ENCODE measurements around the gene PROKR1.
"Not testable (repeated sequence)": the region's sequence is repeated elsewhere in the genome, so short reads cannot be mapped to it uniquely, and the experiment has no call there.

PROKR1 gene

GRCh38 chr2:68679917-68680267 is 36.5 kb downstream of the PROKR1 start:
- H3K4me1 ChIP-seq (ENCODE audit: insufficient read depth, low read length, poor library complexity, severe bottlenecking); H3K27me3 ChIP-seq (ENCODE audit: insufficient read depth, low read length, poor library complexity, severe bottlenecking); H3K79me2 ChIP-seq (ENCODE audit: insufficient read depth, low read length); H3K9ac ChIP-seq (ENCODE audit: low read depth, low read length, poor library complexity, severe bottlenecking); H3K9me2 ChIP-seq (replicated peaks; ENCODE audit: low read depth, low read length); H3F3A ChIP-seq (ENCODE audit: low read depth); H3K36me3 ChIP-seq (ENCODE audit: insufficient read depth, low read length); H3K4me3 ChIP-seq (ENCODE audit: low read length, poor library complexity, severe bottlenecking); H3K9me3 ChIP-seq (ENCODE audit: insufficient read depth, low read depth, low read length); H4K20me1 ChIP-seq (ENCODE audit: insufficient read depth, low read length, poor library complexity, severe bottlenecking); H2AFZ ChIP-seq (ENCODE audit: low read length); H3K4me2 ChIP-seq (ENCODE audit: low read depth, low read length, poor library complexity, severe bottlenecking): not testable (repeated sequence)

- no peak overlapping the region for H3K4me2 ChIP-seq (ENCODE audit: low read depth, low read length, poor library complexity, severe bottlenecking)
- no peaks in the 10 kb centered on the region for H3K79me2 ChIP-seq (ENCODE audit: insufficient read depth, low read length)
- H4K20me1 ChIP-seq (ENCODE audit: insufficient read depth, low read length, poor library complexity, severe bottlenecking) = no peaks in the 10 kb centered on the region
- TF ChIP-seq CTCF (conservative IDR thresholded peaks at IDR 0.05; ENCODE audit: low read length) (no peak), EZH2phosphoT487 (IDR thresholded peaks at IDR 0.05; ENCODE audit: borderline replicate concordance) (no peak)
- H3K4me1 ChIP-seq (ENCODE audit: insufficient read depth, low read length, poor library complexity, severe bottlenecking) = no peaks in the 10 kb centered on the region
- H3K36me3 ChIP-seq (ENCODE audit: insufficient read depth, low read length) = no peaks in the 10 kb centered on the region
- H2AFZ ChIP-seq (ENCODE audit: low read length) = no peak overlapping the region
- no peaks in the 10 kb centered on the region for H3F3A ChIP-seq (ENCODE audit: low read depth)
- no peaks in the 10 kb centered on the region for H3K9me2 ChIP-seq (replicated peaks; ENCODE audit: low read depth, low read length)
- H3K4me3 ChIP-seq (ENCODE audit: low read length, poor library complexity, severe bottlenecking) = no peak overlapping the region
- no peak overlapping the region for H3K9ac ChIP-seq (ENCODE audit: low read depth, low read length, poor library complexity, severe bottlenecking)
- no peaks in the 10 kb centered on the region for H3K27me3 ChIP-seq (ENCODE audit: insufficient read depth, low read length, poor library complexity, severe bottlenecking)
- H3K9me3 ChIP-seq (ENCODE audit: insufficient read depth, low read depth, low read length) = no peaks in the 10 kb centered on the region
These were observed 40.8 kb downstream of the PROKR1 start for GRCh38 chr2:68684197-68684596.

- no peaks in the 10 kb centered on the region for H3K9me3 ChIP-seq (ENCODE audit: insufficient read depth, low read depth, low read length)
- H4K20me1 ChIP-seq (ENCODE audit: insufficient read depth, low read length, poor library complexity, severe bottlenecking) = no peaks in the 10 kb centered on the region
- H3F3A ChIP-seq (ENCODE audit: low read depth) = no peaks in the 10 kb centered on the region
- no peak overlapping the region for H2AFZ ChIP-seq (ENCODE audit: low read length)
- TF ChIP-seq CTCF (conservative IDR thresholded peaks at IDR 0.05; ENCODE audit: low read length) = no peak
- TF ChIP-seq EZH2phosphoT487 (IDR thresholded peaks at IDR 0.05; ENCODE audit: borderline replicate concordance) = no peak
- no peak overlapping the region for H3K9ac ChIP-seq (ENCODE audit: low read depth, low read length, poor library complexity, severe bottlenecking)
- H3K4me2 ChIP-seq (ENCODE audit: low read depth, low read length, poor library complexity, severe bottlenecking) = no peak overlapping the region
- H3K27me3 ChIP-seq (ENCODE audit: insufficient read depth, low read length, poor library complexity, severe bottlenecking) = no peaks in the 10 kb centered on the region
- H3K4me1 ChIP-seq (ENCODE audit: insufficient read depth, low read length, poor library complexity, severe bottlenecking) = peaks cover 10% of the 10 kb centered on the region
- no peaks in the 10 kb centered on the region for H3K79me2 ChIP-seq (ENCODE audit: insufficient read depth, low read length)
- no peaks in the 10 kb centered on the region for H3K9me2 ChIP-seq (replicated peaks; ENCODE audit: low read depth, low read length)
- H3K36me3 ChIP-seq (ENCODE audit: insufficient read depth, low read length) = no peaks in the 10 kb centered on the region
- no peak overlapping the region for H3K4me3 ChIP-seq (ENCODE audit: low read length, poor library complexity, severe bottlenecking)
These were observed 42.8 kb downstream of the PROKR1 start for GRCh38 chr2:68686178-68686577.

- Histone ChIP-seq H3K9me3 (ENCODE audit: insufficient read depth, low read depth, low read length) (no peaks in the 10 kb centered on the region), H2AFZ (ENCODE audit: low read length) (no peak overlapping the region), H3K9ac (ENCODE audit: low read depth, low read length, poor library complexity, severe bottlenecking) (no peak overlapping the region), H3F3A (ENCODE audit: low read depth) (no peaks in the 10 kb centered on the region), H3K4me1 (ENCODE audit: insufficient read depth, low read length, poor library complexity, severe bottlenecking) (peaks cover 10% of the 10 kb centered on the region), H3K27me3 (ENCODE audit: insufficient read depth, low read length, poor library complexity, severe bottlenecking) (no peaks in the 10 kb centered on the region), H3K79me2 (ENCODE audit: insufficient read depth, low read length) (no peaks in the 10 kb centered on the region), H3K36me3 (ENCODE audit: insufficient read depth, low read length) (no peaks in the 10 kb centered on the region), H3K4me3 (ENCODE audit: low read length, poor library complexity, severe bottlenecking) (no peak overlapping the region), H3K9me2 (replicated peaks; ENCODE audit: low read depth, low read length) (no peaks in the 10 kb centered on the region), H3K4me2 (ENCODE audit: low read depth, low read length, poor library complexity, severe bottlenecking) (no peak overlapping the region), H4K20me1 (ENCODE audit: insufficient read depth, low read length, poor library complexity, severe bottlenecking) (no peaks in the 10 kb centered on the region)
- TF ChIP-seq EZH2phosphoT487 (IDR thresholded peaks at IDR 0.05; ENCODE audit: borderline replicate concordance) = no peak
- no peak for TF ChIP-seq CTCF (conservative IDR thresholded peaks at IDR 0.05; ENCODE audit: low read length)
These were observed 43.6 kb downstream of the PROKR1 start for GRCh38 chr2:68687018-68687417.

All from Loucy (cell line).